Neutrophil (primary cell): Measurements from ENCODE around the gene KRT77.

Source experiments
- H3K27ac ChIP-seq: fragments of 200-600 bp; sonication (generic); 2 replicates; pipeline ENCODE4 v1.5.1; 2016; ENCODE audit warnings: mild to moderate bottlenecking, moderate library complexity
- H3K27me3 ChIP-seq: fragments of 200-600 bp; sonication (generic); 2 replicates; pipeline ENCODE4 v1.6.0; 2016; ENCODE audit warnings: mild to moderate bottlenecking
- H3K36me3 ChIP-seq: fragments of 200-600 bp; sonication (generic); 2 replicates; pipeline ENCODE4 v1.5.1; 2017
- H3K4me1 ChIP-seq, 2 experiments: fragments of 200-600 bp in 1 of 2; sonication (generic) in 1 of 2; 1 replicate in 1 of 2; 2 replicates in 1 of 2; pipeline versions ENCODE4 v1.5.1 to v1.6.1; 2013 to 2016; ENCODE audit warnings: low read depth in 1 of 2, low read length in 1 of 2, mild to moderate bottlenecking in 1 of 2, moderate library complexity in 1 of 2; ENCODE audit not compliant: control insufficient read depth in 1 of 2, insufficient read depth in 1 of 2
- H3K4me3 ChIP-seq, 2 experiments: fragments of 200-600 bp in 1 of 2; sonication (generic) in 1 of 2; 1 replicate in 1 of 2; 2 replicates in 1 of 2; pipeline ENCODE4 v1.5.1; 2013 to 2016; ENCODE audit warnings: low read depth in 1 of 2, low read length in 1 of 2, mild to moderate bottlenecking in 1 of 2, moderate library complexity in 1 of 2
- H3K9me3 ChIP-seq: fragments of 200-600 bp; sonication (generic); 2 replicates; pipeline ENCODE4 v1.5.1; 2016
- CTCF ChIP-seq: fragments of 200-600 bp; sonication (generic); IDR thresholded peaks from 2 replicates; pipeline ENCODE4 v1.5.1; 2016; ENCODE audit warnings: antibody characterized with exemption

KRT77 gene

GRCh38 chr12:52740584-52740983, 37.3 kb upstream of the KRT77 start:
- H3K4me1 ChIP-seq = no peaks in the 10 kb centered on the region
- H3K27ac ChIP-seq = no peak overlapping the region
- H3K27me3 ChIP-seq = peaks cover 11% of the 10 kb centered on the region
- TF ChIP-seq CTCF = no peak
- H3K4me3 ChIP-seq = no peak overlapping the region
- H3K9me3 ChIP-seq = no peaks in the 10 kb centered on the region
- no peaks in the 10 kb centered on the region for H3K36me3 ChIP-seq

- H3K36me3 ChIP-seq = no peaks in the 10 kb centered on the region
- H3K27me3 ChIP-seq = peaks cover 11% of the 10 kb centered on the region
- no peak for TF ChIP-seq CTCF
- no peak overlapping the region for H3K4me3 ChIP-seq
- no peaks in the 10 kb centered on the region for H3K4me1 ChIP-seq
- H3K27ac ChIP-seq = no peak overlapping the region
- no peaks in the 10 kb centered on the region for H3K9me3 ChIP-seq
Measured at GRCh38 chr12:52739963-52740362, 36.6 kb upstream of the KRT77 start.

- no peak overlapping the region for H3K4me3 ChIP-seq
Measured at GRCh38 chr12:52735816-52736632, 32.7 kb upstream of the KRT77 start.

GRCh38 chr12:52735106-52735505, 31.8 kb upstream of the KRT77 start:
- no peak for TF ChIP-seq CTCF
- no peak overlapping the region for H3K27ac ChIP-seq
- H3K4me3 ChIP-seq = no peak overlapping the region
- no peaks in the 10 kb centered on the region for H3K36me3 ChIP-seq
- H3K9me3 ChIP-seq = no peaks in the 10 kb centered on the region
- no peaks in the 10 kb centered on the region for H3K4me1 ChIP-seq
- H3K27me3 ChIP-seq = peaks cover under 1% of the 10 kb centered on the region

More at GRCh38 chr12:52735816-52736632, 32.7 kb upstream of the KRT77 start:
- no peak for TF ChIP-seq CTCF
- Histone ChIP-seq H3K27me3 (peaks cover 4% of the 10 kb centered on the region), H3K36me3 (no peaks in the 10 kb centered on the region), H3K9me3 (no peaks in the 10 kb centered on the region), H3K27ac (no peak overlapping the region), H3K4me1 (no peaks in the 10 kb centered on the region)

GRCh38 chr12:52730793-52731192, 27.5 kb upstream of the KRT77 start:
- no peak for TF ChIP-seq CTCF
- Histone ChIP-seq H3K27ac (no peak overlapping the region), H3K4me3 (no peak overlapping the region), H3K36me3 (no peaks in the 10 kb centered on the region), H3K27me3 (peaks cover 26% of the 10 kb centered on the region), H3K4me1 (no peaks in the 10 kb centered on the region), H3K9me3 (no peaks in the 10 kb centered on the region)
